Measurements from ENCODE around the gene ANTXR1.

Gene ANTXR1

DNA sequence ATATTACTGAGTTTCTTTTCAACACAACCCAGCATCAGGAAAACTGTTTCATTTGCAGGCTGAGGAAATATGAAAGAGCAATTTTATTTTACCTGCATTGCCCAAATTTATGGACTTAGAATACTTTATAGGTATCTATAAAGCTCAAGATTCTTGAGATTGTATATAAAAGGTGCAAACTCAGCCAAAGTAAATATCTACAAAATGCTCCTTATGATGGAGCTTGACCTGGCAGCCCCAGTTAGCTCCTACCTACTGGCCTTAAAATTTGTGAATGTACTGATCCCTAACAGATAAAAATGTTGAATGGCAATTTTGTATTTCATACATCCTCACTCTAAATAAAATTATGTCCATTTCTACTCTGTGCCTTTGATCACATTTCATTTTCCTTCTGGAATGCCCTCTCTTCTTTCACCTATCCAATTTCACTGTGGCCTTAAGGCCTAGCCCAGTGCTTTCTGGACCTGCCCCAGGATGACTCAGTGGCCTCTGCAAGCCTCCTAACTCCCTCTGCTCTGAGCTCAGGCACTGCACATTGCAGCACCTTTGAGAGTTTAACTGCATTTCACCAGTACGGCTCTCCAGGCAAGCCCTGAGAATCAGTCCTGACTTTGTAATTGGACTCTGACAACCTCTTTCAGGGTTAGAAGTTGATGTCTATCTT is 125.9 kb downstream of the ANTXR1 start:
- DNase-seq, result no peak

DNA sequence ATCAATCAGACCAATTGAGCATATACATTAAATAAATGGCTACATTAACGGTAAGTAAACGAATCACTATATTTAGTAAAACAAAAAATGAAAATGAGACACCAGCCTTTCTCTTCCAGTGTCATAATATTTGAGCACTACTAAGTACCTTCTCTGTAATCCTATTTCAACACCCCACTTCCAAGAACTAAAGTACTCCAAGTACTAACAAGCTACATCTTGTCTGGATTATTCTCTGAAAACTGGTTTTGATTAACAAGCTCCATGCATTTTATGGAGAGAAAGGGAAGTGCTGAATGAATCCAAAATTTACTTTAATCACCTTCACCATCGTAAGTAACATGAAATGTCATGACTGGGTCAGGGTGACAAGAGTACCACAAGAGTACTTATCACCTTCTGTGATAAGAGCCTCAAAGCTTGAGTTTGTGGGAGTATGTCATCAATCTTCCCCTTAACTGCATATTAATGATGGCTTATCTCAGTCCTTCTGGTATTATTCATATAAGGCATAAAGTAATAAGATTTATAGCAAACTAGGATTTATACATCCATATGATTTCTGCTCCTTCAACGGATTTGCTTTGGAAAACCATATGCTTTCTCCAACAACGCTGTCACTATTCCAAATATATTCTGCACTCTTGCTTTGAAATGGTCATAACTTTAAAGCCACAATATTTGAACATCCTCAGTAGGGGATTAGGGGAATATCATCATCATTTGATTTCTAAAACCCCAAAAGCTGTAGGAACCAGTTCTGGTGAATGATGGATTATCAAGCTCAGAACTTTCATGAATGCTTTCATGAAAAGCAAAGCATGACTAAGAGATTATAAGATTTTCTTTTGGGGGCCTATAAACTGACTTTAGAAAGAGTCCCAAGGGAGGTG is 127.0 kb downstream of the ANTXR1 start:
- DNase-seq, result no peak

GRCh38 chr2:69141061-69141460 is 128.1 kb downstream of the ANTXR1 start:
- DNase-seq, result no peak

DNA sequence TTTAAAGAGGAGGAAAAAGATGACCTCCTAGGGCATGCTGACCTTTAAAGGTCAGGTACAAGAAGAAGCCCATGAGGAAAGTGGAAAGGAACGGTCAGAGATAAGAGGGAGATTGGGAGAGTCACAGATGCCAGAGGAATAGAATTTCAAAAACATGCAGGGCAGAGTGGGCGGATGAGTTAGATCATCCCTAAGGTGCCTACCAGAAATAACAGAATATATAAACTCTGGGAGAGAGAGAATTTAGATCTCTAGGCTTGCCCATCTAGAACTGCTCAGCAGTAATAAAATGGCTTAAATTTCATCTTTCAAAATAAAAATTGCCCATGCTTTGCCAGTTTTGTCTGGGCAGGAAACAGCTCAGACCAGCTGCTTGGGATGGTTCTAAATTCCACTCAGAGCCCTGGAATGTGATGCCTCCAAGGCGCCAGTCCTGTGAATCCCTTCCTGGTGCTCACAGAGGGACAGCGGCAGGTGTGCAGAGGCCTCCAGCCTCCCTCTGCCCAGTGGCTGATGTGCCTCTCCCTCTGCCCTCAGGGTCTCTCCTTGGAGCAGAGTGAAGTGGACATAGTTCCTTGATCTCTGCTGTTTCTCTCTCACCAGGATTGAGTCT is 130.9 kb downstream of the ANTXR1 start:
- no peak for DNase-seq

DNA sequence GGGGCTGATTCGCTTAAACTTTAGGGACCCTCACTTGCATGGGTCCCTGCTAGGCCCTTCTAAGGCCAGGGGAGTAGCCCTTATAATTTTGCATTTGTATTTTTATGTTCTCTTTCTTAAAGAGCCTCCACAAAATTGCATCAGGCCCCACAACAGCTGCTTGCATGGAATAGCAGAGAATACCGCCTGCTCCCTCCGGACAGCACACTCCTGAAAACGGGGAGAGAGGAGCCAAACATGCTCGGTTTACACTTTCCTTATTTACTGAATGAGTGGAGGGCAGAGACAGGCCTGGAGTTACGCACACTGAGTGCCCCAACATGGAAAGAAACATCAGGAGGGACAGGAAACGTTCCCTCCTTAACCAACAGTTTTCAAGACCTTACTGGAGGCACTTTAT is 132.2 kb downstream of the ANTXR1 start:
- DNase-seq, result no peak

DNA sequence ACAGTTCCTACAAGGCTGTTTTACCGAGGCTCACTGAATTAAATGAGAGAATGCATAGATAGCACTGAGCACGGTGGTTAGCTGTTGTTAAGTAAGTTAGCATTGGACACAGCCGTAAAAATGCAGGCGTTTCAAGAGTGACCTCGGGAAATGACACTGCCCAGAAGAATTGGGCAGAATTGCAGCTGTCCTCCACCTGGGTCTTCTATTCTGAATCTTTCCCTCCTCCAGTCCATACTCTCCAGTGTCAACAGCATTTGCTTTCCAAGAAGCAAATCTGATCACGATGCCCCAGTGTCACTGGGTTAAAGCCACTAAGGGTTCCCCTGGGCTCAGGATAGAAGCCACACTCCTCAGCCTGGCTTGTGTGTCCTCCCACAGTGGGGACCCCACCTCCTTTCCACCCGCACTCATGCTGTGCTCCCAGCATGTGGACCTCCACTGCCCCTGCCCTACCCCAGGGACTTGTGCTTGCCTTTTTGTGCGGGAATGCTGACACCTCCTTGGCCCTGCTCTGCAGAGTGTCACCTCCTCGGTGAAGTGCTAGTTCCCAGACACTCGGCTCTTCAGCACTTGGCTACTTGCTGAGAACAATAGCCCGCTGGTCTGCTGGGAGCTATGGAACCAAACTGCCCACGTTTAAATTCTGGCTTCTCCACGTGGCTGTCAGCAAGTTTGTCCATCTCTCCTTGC is 135.0 kb downstream of the ANTXR1 start:
- DNase-seq, result no peak

- no peak for DNase-seq
Observed at GRCh38 chr2:69149631-69150215, 136.7 kb downstream of the ANTXR1 start.

GRCh38 chr2:69151931-69152330 is 139.0 kb downstream of the ANTXR1 start:
- DNase-seq, result no peak

- DNase-seq, result no peak
Observed at GRCh38 chr2:69152847-69153583, 140.0 kb downstream of the ANTXR1 start.

DNA sequence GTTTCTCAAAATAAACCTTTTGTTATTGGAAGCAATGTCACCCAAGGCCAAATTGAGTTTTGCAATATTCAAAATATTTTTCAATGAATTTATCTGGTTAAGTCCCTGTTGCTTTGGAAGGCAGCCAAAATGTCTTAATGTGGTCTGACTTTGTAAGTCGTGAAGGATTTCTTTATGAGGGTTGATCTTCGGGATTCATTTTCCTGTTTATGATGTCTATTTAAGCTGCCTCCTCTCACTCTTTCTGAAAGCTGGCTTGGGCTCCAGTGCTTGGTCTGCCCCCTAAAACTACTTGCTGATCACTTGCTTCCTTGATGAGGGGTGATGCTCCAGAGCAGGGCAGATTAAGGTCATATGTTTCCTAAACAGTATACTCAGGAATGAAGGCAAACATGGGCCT is 141.1 kb downstream of the ANTXR1 start:
- DNase-seq, result no peak

- DNase-seq, result no peak
Observed at GRCh38 chr2:69156624-69157023, 143.6 kb downstream of the ANTXR1 start.

- no peak for DNase-seq
Observed at GRCh38 chr2:69157441-69157840, 144.5 kb downstream of the ANTXR1 start.

DNA sequence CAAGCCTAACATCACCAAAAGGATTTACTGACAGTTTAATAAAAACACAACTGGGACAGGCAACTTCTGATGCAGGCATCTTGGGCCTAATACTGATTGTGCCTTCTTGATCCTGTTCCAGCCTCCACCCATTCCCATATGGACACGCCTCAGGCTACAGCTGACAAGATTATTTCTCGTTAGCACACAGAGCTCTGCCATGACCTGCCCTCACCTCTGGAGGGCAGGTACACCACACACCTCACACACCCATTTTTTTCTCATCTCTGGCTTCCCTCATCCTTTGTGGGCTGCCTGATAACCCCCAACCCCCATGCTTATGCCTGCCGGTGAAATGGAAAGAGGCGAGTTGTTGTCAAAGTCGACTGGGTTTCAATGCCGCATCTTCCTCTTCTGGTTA is 147.0 kb downstream of the ANTXR1 start:
- no peak for DNase-seq

GRCh38 chr2:69162057-69162456 is 149.1 kb downstream of the ANTXR1 start:
- DNase-seq, result no peak

GRCh38 chr2:69163109-69163508 is 150.1 kb downstream of the ANTXR1 start:
- DNase-seq, result no peak

DNA sequence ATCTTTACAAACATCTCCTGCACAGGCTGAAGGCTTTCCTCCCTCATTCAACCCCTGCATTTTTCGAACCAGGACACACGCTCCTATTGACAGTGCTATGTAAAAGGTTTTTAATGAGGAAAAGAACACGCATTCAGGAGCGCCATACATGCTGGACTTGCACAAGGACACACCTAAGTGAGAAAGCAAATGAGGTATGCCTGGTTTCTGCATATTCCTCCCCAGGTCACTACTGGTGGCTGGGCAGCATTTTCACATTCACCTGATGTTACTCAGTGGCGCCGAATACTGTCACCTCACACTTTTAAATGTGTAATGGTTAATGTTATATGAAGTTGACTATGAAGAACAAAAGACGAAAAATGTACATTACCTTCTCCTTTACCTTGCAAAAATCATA is 150.6 kb downstream of the ANTXR1 start:
- DNase-seq, result no peak

DNA sequence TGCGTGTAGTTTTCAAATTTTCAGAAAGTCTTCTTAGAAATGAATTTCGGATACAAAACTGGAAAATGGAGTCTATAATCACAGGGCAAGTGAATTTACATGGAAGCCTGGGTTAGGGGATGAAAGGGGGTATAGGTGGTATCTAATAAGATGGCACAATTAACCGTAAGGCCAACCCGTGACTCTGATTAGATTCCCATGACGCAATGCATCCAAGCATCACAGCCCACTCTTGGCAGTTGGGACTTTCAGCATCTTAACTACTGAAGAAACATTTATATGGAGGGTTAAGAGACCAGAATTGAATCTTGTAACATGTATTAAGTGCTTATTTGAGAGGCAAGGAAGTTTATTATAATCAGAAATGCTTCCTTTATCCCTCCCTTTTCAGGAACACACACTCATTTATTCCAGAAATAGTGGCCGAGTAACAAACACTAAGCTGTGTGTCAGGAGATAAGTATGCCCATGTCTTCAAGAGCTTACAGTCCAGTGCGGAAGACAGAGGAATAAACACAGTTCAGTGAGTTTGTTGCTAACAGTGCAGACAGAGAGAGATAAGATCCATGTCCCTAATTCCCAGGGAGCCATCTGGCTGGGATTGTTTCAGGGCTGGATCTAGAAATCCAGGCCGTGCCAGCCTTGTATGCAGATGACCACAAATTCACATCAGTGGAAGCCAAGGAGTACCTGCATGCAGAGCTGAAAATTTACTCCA is 151.2 kb downstream of the ANTXR1 start:
- no peak for DNase-seq

- no peak for DNase-seq
Observed at GRCh38 chr2:69165091-69165880, 152.3 kb downstream of the ANTXR1 start.

- DNase-seq, result no peak
Observed at GRCh38 chr2:69166465-69166811, 153.5 kb downstream of the ANTXR1 start.

GRCh38 chr2:69166812-69167468 is 154.0 kb downstream of the ANTXR1 start:
- no peak for DNase-seq

Data from CD4-positive, alpha-beta T cell treated with Interleukin-6 for 4 hours (primary cell).